MCF 10A (cell line): ENCODE data around the gene SLC8A3. TPM values are rescaled to one million over a fixed set of nuclear protein-coding genes. Genes with fewer than 3 reads are reported as not detected.

Experiments used
- BruUV-seq: library from RNA; stranded (reverse); fragments of 400-500 nt; replicated peaks from 2 replicates; lab custom pipeline; 2021; lab: Mats Ljungman, UMichigan
- CTCF ChIA-PET: fragments of 300-600 bp; sonication (Branson Sonifier 250); formaldehyde crosslinking; extraction: SDS; loops from one replicate; lab custom pipeline; 2021; ENCODE audit warnings: antibody characterized with exemption, inconsistent platforms; lab: Yijun Ruan, JAX
- POLR2A ChIA-PET: fragments of 300-600, 350-650 bp; sonication (Branson Sonifier 250); formaldehyde crosslinking; extraction: SDS; loops from one replicate; lab custom pipeline; 2020; ENCODE audit warnings: antibody characterized with exemption, inconsistent platforms; lab: Yijun Ruan, JAX
- DNase-seq: peaks from one replicate; pipeline ENCODE4 v3.0.0-alpha.2; 2018; ENCODE audit not compliant: unreplicated experiment
- H3K27ac Mint-ChIP-seq: one replicate; pipeline ENCODE4 v1.8.0; 2022; ENCODE audit warnings: mild to moderate bottlenecking, low read depth, mixed read lengths; ENCODE audit not compliant: unreplicated experiment
- H3K27me3 Mint-ChIP-seq: one replicate; pipeline ENCODE4 v1.8.0; 2022; ENCODE audit warnings: mixed read lengths; ENCODE audit not compliant: insufficient read depth, unreplicated experiment
- H3K36me3 Mint-ChIP-seq: one replicate; pipeline ENCODE4 v1.8.0; 2022; ENCODE audit warnings: mild to moderate bottlenecking, moderate library complexity, mixed read lengths; ENCODE audit not compliant: insufficient read depth, unreplicated experiment
- H3K4me1 Mint-ChIP-seq: one replicate; pipeline ENCODE4 v1.8.0; 2022; ENCODE audit warnings: mixed read lengths; ENCODE audit not compliant: insufficient read depth, unreplicated experiment
- H3K4me3 Mint-ChIP-seq: one replicate; pipeline ENCODE4 v1.8.0; 2022; ENCODE audit warnings: mild to moderate bottlenecking, moderate library complexity, mixed read lengths; ENCODE audit not compliant: unreplicated experiment
- H3K9me3 Mint-ChIP-seq: one replicate; pipeline ENCODE4 v1.8.0; 2022; ENCODE audit warnings: mixed read lengths; ENCODE audit not compliant: unreplicated experiment
- CTCF ChIP-seq: fragments of 200-600 bp; IDR thresholded peaks from one replicate; pipeline ENCODE4 v1.8.0; 2022; ENCODE audit warnings: antibody characterized with exemption, mild to moderate bottlenecking; ENCODE audit not compliant: unreplicated experiment
- intact Hi-C: fragments of 100-400 bp; cut with micrococcal nuclease; formaldehyde crosslinking; loops from 2 replicates; pipeline ENCODE4 v1.14.1; 2022
- total RNA-seq: library from RNA; stranded (reverse); gene quantifications from 2 replicates; pipeline ENCODE4 v1.2.3, GENCODE V29; 2022

Gene SLC8A3
- total RNA-seq, 1 experiment from 2014 or later: not detected

- peaks cover 33% of the 10 kb centered on the region for H3K27me3 Mint-ChIP-seq
- POLR2A ChIA-PET: no interaction called here
- DNase-seq: no peak
Observed at GRCh38 chr14:70181276-70181675, 7.5 kb downstream of the SLC8A3 start.

GRCh38 chr14:70180718-70181117, 8.0 kb downstream of the SLC8A3 start:
- peaks cover 34% of the 10 kb centered on the region for H3K27me3 Mint-ChIP-seq
- no peaks in the 10 kb centered on the region for H3K4me1 Mint-ChIP-seq
- H3K36me3 Mint-ChIP-seq: no peaks in the 10 kb centered on the region
- H3K9me3 Mint-ChIP-seq: no peaks in the 10 kb centered on the region
- ChIA-PET POLR2A (no interaction called here), CTCF (no interaction called here)
- BruUV-seq: no TSS peak
- DNase-seq: no peak
- no peak overlapping the region for H3K27ac Mint-ChIP-seq
- TF ChIP-seq CTCF: no peak
- intact Hi-C loops: no loop called here
- H3K4me3 Mint-ChIP-seq: no peak overlapping the region

More at GRCh38 chr14:70181276-70181675, 7.5 kb downstream of the SLC8A3 start:
- intact Hi-C loops: no loop called here
- no peak for TF ChIP-seq CTCF
- no peaks in the 10 kb centered on the region for H3K9me3 Mint-ChIP-seq
- H3K4me3 Mint-ChIP-seq: no peak overlapping the region
- no peak overlapping the region for H3K27ac Mint-ChIP-seq
- CTCF ChIA-PET: no interaction called here
- no peaks in the 10 kb centered on the region for H3K36me3 Mint-ChIP-seq
- no peaks in the 10 kb centered on the region for H3K4me1 Mint-ChIP-seq
- no TSS peak for BruUV-seq

- H3K4me3 Mint-ChIP-seq: no peak overlapping the region
- no peak for DNase-seq
- intact Hi-C loops: no loop called here
- peaks cover 64% of the 10 kb centered on the region for H3K27me3 Mint-ChIP-seq
- BruUV-seq: no TSS peak
- no peak for TF ChIP-seq CTCF
- H3K36me3 Mint-ChIP-seq: no peaks in the 10 kb centered on the region
- POLR2A ChIA-PET: interaction anchor here (0.8 kb wide), 1 partner anchor 42 kb away, joined by 3 read pairs; no protein-coding TSS in a partner anchor
- H3K9me3 Mint-ChIP-seq: no peaks in the 10 kb centered on the region
- H3K4me1 Mint-ChIP-seq: no peaks in the 10 kb centered on the region
- CTCF ChIA-PET: no interaction called here
- H3K27ac Mint-ChIP-seq: no peak overlapping the region
Observed at GRCh38 chr14:70177081-70177800, 11.5 kb downstream of the SLC8A3 start.

- POLR2A ChIA-PET: no interaction called here
- no peaks in the 10 kb centered on the region for H3K9me3 Mint-ChIP-seq
- CTCF ChIA-PET: interaction anchor here (0.5 to 0.6 kb wide), 2 partner anchors 9 to 139 kb away, joined by 3 read pairs; no protein-coding TSS in a partner anchor
Observed at GRCh38 chr14:70173569-70173968, 15.2 kb downstream of the SLC8A3 start.

More at GRCh38 chr14:70173569-70173968, 15.2 kb downstream of the SLC8A3 start:
- intact Hi-C loops: no loop called here
- DNase-seq: no peak
- H3K27ac Mint-ChIP-seq: no peak overlapping the region
- BruUV-seq: no TSS peak
- no peaks in the 10 kb centered on the region for H3K4me1 Mint-ChIP-seq
- peaks cover 80% of the 10 kb centered on the region for H3K27me3 Mint-ChIP-seq
- no peak overlapping the region for H3K4me3 Mint-ChIP-seq
- TF ChIP-seq CTCF: no peak
- H3K36me3 Mint-ChIP-seq: no peaks in the 10 kb centered on the region
